Mononuclear cell (primary cell): ENCODE measurements around the gene MGARP. TPM values are rescaled to one million over a fixed set of nuclear protein-coding genes. Genes with fewer than 3 reads are reported as not detected.
"Not testable (repeated sequence)": the region's sequence is repeated elsewhere in the genome, so short reads cannot be mapped to it uniquely, and the experiment has no call there.

ENCODE experiments used
- H3K27me3 ChIP-seq: 2 replicates; pipeline ENCODE4 v1.6.0; 2011; ENCODE audit warnings: low read length, control low read depth; ENCODE audit not compliant: insufficient read depth
- H3K4me1 ChIP-seq: 2 replicates; pipeline ENCODE4 v1.5.1; 2011; ENCODE audit warnings: mild to moderate bottlenecking, low read length, control low read depth; ENCODE audit not compliant: insufficient read depth
- H3K4me3 ChIP-seq: 2 replicates; pipeline ENCODE4 v1.5.1; 2011; ENCODE audit warnings: mild to moderate bottlenecking, low read length, moderate library complexity
- H3K9me3 ChIP-seq: 2 replicates; pipeline ENCODE4 v1.5.1; 2011; ENCODE audit warnings: low read depth, mild to moderate bottlenecking, control low read depth, low read length
- total RNA-seq: library from RNA; depleted of rRNA; stranded (reverse); fragments of >200 nt; gene quantifications from one replicate; pipeline ENCODE4 v1.2.3, GENCODE V29; 2012

MGARP gene
- total RNA-seq, 1 donor = not detected

- peaks cover 14% of the 10 kb centered on the region for H3K4me1 ChIP-seq
- no peaks in the 10 kb centered on the region for H3K9me3 ChIP-seq
- H3K4me3 ChIP-seq = no peak overlapping the region
- peaks cover 48% of the 10 kb centered on the region for H3K27me3 ChIP-seq
These were observed 5.2 kb downstream of the MGARP start for GRCh38 chr4:139274790-139275189.

DNA sequence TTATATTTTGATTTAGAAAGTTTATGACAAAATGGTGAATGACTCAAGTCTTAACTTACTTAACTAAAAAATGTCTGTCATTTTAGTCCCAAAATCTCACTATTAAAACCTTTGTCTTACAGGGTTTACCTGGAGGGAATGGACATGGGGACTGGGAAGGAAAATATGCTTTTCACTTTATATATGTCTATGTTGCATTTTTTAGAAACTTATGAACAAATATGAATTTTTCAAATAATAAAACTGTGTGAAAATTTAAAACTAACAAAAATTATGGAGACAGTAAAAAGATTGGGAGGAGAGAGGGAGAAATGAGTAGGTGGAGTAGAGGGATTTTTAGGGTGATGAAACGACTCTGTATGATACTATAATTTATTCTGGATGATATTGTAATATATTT, 6.2 kb downstream of the MGARP start:
- H3K4me1 ChIP-seq = peaks cover 5% of the 10 kb centered on the region
- no peak overlapping the region for H3K4me3 ChIP-seq
- H3K9me3 ChIP-seq = no peaks in the 10 kb centered on the region
- H3K27me3 ChIP-seq = peaks cover 38% of the 10 kb centered on the region

DNA sequence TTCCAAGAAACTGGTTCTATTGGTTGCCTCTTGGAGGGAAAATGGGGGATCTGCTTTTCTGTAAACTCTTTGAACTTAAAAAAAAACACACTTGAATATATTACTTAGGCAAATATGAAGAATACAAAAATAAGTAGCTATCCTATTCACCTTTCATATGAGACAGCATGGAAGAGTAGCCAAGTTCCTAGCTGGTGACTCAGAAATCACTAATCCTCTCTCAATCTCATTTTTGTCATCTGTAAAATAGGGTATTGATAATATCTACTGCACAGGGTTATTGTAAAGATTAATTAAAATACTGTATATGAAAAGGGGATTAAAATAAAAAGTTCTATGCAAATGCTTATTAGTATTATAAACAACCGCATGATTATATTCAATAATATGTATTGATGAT, 12.7 kb downstream of the MGARP start:
- no peaks in the 10 kb centered on the region for H3K9me3 ChIP-seq
- no peaks in the 10 kb centered on the region for H3K27me3 ChIP-seq
- no peak overlapping the region for H3K4me3 ChIP-seq
- peaks cover 8% of the 10 kb centered on the region for H3K4me1 ChIP-seq

DNA sequence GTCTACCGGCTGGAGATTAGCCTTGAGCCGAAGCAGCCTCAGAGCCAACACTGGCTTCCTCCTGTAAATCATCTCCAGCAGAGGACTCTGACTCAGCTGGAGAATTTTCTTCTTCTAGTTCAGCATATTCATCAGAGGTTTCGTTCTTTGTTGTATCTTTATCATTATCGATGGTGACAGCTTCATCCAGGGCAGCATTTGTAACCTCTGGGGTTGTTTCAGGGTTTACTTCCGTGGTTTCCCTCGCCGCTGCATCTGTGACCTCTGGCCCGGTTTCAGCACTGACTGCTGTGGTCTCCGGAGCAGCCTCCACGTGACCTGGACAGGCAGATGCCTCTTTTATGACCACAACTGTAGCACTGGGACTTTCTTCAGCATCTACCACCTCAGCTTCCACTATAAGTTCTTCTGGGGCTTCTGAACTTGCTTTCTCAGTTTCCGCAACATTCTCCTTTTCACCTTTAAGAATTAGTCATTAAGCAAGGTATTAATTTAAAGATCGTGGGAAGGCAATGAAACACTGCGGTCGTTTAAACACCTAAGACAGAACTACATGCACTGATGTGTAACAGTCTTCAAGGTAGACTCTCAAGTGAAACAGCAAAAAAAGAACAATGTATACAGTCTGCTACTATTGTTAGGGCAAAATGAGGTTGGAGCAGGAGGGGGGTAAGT, 13.3 kb downstream of the MGARP start:
- H3K27me3 ChIP-seq = no peaks in the 10 kb centered on the region
- peaks cover 8% of the 10 kb centered on the region for H3K4me1 ChIP-seq
- H3K4me3 ChIP-seq = peak overlapping the region; percentile 9
- no peaks in the 10 kb centered on the region for H3K9me3 ChIP-seq

GRCh38 chr4:139266208-139266582, 13.8 kb downstream of the MGARP start:
- Histone ChIP-seq H3K9me3 (no peaks in the 10 kb centered on the region), H3K4me1 (peaks cover 8% of the 10 kb centered on the region), H3K4me3 (peak overlapping the region; percentile 9), H3K27me3 (no peaks in the 10 kb centered on the region)

GRCh38 chr4:139265654-139266053, 14.4 kb downstream of the MGARP start:
- Histone ChIP-seq H3K9me3 (no peaks in the 10 kb centered on the region), H3K27me3 (no peaks in the 10 kb centered on the region), H3K4me3 (no peak overlapping the region), H3K4me1 (peaks cover 8% of the 10 kb centered on the region)

- Histone ChIP-seq H3K9me3 (no peaks in the 10 kb centered on the region), H3K27me3 (no peaks in the 10 kb centered on the region), H3K4me1 (no peaks in the 10 kb centered on the region), H3K4me3 (no peak overlapping the region)
These were observed 23.7 kb downstream of the MGARP start for GRCh38 chr4:139256349-139256748.

- not testable (repeated sequence) for H3K9me3 ChIP-seq, H3K4me1 ChIP-seq, H3K27me3 ChIP-seq, H3K4me3 ChIP-seq
These were observed 24.4 kb downstream of the MGARP start for GRCh38 chr4:139255581-139255980.

DNA sequence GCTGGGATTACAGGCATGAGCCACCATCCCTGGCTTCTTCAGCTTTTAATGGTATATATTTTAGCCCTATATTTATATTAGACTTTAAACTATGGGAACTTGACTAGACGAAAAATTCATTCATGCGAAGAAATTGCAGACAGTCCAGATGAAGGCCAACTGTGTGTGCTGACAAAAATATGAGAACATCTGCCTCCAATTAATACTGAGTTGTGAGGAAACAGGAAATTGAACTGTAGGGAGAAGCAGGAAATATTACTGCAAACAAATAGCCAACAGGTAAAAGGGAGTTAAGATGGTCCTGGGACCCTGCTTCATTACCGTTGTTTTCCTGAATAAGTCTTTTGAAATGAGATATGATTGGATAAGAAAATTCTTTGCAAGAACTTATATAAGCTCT, 26.3 kb downstream of the MGARP start:
- no peaks in the 10 kb centered on the region for H3K4me1 ChIP-seq
- no peaks in the 10 kb centered on the region for H3K9me3 ChIP-seq
- no peak overlapping the region for H3K4me3 ChIP-seq
- no peaks in the 10 kb centered on the region for H3K27me3 ChIP-seq

DNA sequence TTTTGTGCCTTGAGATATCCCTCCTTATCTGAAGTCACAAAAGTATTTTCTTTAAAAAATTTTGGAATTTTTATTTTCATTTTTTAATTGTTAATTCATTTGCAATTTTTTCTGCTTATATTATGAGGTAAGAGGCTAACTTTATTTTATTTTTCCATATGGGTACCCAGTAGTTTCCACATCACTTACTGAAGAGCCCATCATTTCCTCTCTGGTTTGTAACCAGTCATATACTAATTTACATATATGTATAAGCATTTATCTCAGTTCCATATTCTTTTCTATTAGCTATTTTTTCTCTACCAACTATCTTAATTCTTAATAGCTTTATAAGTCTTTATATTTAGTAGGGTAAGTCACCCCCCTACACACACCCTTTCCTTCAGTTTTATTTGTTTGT, 27.0 kb downstream of the MGARP start:
- H3K27me3 ChIP-seq = no peaks in the 10 kb centered on the region
- H3K9me3 ChIP-seq = no peaks in the 10 kb centered on the region
- no peak overlapping the region for H3K4me3 ChIP-seq
- no peaks in the 10 kb centered on the region for H3K4me1 ChIP-seq

GRCh38 chr4:139247700-139248238, 32.3 kb downstream of the MGARP start:
- H3K4me1 ChIP-seq = no peaks in the 10 kb centered on the region
- no peak overlapping the region for H3K4me3 ChIP-seq
- H3K9me3 ChIP-seq = no peaks in the 10 kb centered on the region

GRCh38 chr4:139247241-139247640, 32.8 kb downstream of the MGARP start:
- no peaks in the 10 kb centered on the region for H3K9me3 ChIP-seq
- H3K27me3 ChIP-seq = no peaks in the 10 kb centered on the region
- H3K4me1 ChIP-seq = no peaks in the 10 kb centered on the region
- no peak overlapping the region for H3K4me3 ChIP-seq

More at GRCh38 chr4:139247700-139248238, 32.3 kb downstream of the MGARP start:
- no peaks in the 10 kb centered on the region for H3K27me3 ChIP-seq

GRCh38 chr4:139246166-139246565, 33.9 kb downstream of the MGARP start:
- H3K9me3 ChIP-seq = no peaks in the 10 kb centered on the region
- H3K4me1 ChIP-seq = no peaks in the 10 kb centered on the region
- H3K4me3 ChIP-seq = no peak overlapping the region
- no peaks in the 10 kb centered on the region for H3K27me3 ChIP-seq

- Histone ChIP-seq H3K4me1 (no peaks in the 10 kb centered on the region), H3K4me3 (no peak overlapping the region), H3K9me3 (no peaks in the 10 kb centered on the region), H3K27me3 (no peaks in the 10 kb centered on the region)
These were observed 34.4 kb downstream of the MGARP start for GRCh38 chr4:139245590-139245989.

GRCh38 chr4:139243448-139244365, 36.3 kb downstream of the MGARP start:
- no peaks in the 10 kb centered on the region for H3K4me1 ChIP-seq
- no peaks in the 10 kb centered on the region for H3K27me3 ChIP-seq
- H3K4me3 ChIP-seq = no peak overlapping the region
- no peaks in the 10 kb centered on the region for H3K9me3 ChIP-seq
